Activated CD8-positive, alpha-beta memory T cell treated with anti-CD3 and anti-CD28 coated beads, Interleukin-2, amount 50 U/mL, for 4 hours (primary cell): ENCODE results near the gene UBALD1.

Experiments used
- DNase-seq: peaks from one replicate; pipeline ENCODE4 v3.0.0-alpha.2; 2020

Gene UBALD1

DNA sequence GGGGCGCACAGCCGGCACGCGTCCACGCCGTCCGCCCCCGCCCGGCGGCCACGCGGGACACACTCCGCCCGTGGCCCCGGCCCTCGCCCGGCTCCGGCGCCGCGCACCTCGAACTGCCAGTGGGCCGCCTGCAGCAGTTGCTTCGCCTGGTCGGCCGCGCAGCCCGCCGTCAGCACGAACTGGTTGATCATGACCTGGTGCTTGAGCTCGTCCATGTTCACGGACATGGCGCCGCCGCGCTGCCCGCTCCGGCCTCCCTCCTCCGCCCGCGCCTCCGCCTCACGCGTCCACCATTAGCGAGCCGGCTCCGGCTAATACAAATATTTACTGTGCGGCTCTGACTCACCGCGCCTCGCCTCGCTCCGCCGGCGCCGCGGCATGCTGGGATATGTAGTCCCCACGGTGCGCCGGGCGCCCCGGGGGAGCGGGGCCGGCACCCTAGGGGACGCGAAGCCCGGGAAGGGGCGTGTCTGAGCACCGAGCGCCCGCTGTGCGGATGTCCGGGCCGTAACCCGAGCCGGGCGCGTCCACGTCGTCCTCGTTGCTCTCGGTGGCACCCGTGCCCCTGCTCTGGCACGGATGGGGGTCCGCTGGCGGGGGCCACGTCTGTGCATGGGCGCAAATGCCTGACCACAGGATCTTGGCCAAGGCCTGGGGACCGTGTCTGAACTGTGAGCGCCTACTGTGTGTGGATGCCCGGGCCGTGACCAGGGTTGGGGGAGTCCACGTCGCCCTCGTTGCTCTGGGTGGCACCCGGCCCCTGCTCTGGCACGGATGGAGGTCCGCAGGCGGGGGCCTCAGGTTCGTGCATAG lies at the start of gene UBALD1:
Gene UBALD1 (minus strand): TSS at position 318 of the 813 bp plus-strand sequence. CDS start 91 bp downstream, at position 227.
- peak; percentile 80 for DNase-seq

DNA sequence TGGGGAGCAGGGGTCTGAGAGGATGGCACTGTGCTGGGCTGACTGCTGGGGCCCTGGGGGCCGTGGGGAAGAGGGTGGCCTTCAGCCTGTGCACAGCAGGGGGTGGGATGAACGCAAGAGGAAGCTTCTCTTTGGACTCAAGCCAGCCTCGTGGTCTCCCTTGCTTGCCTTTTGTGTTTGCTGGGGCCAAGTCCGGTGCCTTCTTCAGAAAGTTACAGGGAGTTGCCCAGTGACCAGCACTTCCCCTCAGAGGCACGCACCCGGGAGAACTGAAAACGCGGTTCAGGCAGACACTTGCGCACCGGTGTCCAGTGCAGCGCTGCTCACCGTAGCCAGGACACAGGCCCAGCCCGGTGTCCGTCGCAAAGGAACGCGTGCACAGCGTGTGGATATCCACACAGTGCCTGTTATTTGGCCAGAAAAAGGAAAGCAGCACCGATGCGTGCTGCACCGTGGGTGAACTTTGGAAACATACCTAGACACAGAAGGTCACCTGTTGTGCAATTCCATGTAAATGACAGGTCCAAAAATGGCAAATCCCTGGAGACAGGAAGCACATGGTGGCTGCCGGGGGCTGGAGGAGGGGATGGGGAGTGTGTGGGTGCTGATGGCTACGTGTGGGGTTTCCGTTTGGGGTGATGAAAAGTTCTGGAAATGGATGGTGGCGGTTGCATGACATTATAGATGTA lies 49.2 kb upstream of the UBALD1 start:
- no peak for DNase-seq

DNA sequence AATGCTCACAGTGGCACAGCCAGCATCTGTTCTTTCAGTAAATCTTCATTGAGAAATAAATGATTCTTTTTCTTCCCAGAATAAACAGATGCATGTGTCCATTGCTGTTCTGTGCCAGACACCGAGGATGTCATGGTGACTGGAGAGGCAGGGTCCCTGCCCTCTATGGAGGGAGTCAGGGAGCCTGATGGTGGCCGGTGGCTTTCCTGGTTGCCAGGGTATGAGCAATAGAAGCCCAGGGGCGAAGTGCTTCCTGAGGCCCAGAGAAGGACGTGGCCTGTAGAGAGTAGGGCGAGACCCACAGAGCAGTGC lies 48.7 kb upstream of the UBALD1 start:
- no peak for DNase-seq

DNA sequence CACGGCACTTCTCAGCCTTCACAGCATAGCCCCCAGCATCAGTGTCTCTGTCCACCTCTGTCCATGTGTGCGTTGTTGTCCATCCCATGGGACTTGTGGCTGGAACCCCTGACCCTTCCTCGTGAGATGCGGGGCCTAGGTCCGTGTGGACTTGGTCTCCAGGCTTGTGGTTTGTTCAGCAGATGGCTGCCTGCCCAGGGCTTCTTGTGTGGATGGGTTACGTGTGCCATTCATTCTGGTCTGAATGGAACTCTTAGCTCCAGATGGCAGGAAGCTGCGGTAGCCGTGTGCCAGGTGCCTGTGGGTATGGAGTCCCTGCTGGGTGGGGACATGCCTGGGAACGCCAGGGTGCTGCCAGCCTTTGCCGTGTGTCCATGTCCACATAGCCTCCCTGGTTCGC lies 47.0 kb upstream of the UBALD1 start:
- DNase-seq = no peak

DNA sequence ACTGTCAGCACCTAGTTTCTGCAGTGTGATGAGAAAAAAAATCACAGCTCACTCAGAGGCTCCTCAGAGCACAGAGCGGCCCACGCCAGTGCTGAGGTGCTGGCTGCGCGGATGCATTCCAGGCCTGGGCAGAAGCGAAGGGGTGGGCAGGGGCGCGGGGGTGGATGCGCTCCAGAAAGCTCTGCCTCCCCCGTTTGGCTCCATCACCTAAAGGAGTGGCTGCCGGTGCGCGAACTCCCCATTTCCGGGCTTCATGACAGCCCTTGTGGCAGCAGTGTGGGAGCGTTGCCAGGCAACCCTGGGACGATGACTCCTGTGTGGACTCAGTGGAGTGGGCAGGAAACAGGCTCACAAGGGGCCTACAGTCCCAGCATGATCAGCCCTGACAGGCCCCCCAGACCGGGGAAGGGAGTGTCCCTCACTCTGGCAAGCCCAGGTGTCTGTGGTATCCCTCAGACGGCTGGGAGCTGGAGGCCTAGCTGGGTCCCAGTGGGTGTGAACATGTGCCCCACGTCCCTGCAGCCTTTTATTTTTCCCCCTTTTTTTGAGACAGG lies 45.8 kb upstream of the UBALD1 start:
- DNase-seq = peak; percentile 87

DNA sequence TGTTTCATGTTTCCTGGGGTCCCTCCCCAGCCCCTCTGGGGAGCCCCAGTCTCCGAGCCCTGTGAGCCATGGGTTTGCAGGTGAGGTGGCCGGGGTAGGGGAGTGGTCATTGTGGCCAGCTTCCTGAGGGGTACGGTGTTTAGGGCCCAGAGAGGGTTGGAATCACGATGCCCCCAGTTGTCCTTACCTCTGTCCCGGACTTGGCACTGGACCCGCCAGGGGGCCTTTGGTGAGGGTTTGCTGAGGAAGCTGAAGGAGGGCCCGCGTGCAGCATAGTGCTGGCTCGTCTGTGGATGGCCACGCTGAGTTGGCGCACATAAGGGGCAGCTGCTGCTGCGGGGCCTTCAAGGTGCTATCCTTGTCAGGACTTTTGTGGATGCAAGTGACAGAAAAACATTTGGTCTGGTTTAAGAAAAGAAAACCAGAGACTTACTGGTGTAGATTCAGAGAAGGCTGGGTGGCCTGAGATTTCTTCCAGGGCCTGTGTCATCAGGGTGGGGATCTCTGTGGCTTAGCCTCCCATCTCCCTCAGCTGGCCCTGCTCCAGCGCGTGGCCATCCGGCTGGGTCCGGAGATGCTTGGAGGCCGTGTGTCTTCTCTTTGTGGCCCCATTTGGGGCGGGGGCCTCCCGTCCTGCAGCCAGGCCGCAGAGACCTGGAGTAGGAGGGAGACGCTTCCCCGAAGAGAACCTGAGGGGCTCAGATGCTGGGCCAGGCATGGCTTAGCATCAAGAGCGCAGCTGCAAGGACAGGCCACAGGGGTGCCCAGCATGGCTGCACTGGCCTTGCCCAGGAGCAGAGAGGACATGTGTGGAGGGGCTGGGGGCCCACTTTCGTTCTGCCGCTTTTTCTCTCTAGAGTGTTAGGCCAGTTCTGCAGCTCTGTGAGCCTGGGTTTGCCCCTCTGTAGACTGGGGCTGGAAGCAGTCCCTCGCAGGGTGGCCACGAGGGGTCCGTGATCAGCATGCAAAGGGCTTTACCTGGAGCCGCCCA lies 45.0 kb upstream of the UBALD1 start:
- DNase-seq = no peak

DNA sequence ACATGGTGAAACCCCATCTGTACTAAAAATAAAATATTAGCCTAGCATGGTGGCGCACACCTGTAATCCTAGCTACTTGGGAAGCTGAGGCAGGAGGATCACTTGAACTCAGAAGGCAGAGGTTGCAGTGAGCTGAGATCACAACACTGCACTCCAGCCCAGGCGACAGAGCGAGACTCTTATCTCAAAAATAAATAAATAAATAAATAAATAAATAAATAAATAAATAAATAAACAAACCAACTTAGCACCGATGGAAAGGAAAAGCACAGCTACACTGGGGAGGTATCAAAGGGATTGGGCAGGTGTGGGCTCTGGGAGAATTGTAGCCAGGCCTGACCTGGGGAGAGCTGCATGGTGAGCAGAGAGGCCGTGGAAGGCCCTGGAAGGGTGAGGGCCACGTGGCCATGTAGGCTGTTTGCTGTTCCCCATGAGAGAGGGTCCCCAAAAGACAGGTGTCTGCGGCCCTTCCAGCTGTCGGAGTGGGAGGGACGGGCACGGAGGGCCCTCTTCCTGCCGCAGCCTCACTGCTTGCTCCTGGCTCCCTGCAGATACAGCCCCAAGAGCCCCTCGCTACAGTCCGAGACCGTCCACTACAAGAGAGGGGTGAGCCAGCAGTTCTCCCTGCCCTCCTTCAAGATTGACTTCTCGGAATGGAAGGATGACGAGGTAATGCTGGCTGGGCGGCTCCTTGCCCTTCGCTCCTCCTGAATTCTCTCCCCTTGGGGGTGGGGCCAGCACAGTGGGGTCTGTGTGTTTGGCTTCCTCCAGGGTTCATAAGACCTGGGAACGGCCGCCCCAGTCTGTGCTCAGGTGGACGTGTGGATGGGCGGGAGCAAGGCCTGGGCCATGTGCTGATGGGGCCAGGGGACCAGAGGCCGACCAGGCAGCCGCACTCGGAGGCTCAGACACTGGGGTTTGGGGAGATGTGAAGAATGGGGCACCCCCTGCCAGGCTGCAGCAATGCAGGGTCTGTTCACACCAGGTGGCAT lies 42.3 kb upstream of the UBALD1 start:
- DNase-seq = no peak

DNA sequence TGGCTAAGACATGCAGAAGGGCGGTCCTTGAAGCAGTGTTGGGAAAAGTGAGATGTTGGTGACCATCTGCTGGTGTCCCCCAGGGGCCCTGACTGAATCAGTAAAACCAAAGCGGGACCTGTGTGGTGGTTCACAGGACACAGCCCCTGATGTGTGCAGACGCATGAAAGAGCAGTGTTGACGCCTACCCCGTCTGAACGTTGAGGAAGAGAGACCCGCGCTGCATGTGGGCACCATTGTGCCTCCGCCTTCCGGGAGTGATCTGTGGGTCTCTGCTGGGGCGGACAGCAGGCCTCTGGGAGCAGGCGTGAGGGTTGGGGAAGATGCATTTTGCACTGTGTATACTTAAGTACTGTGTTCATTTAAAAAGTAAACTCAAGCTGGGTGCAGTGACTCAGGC lies 41.5 kb upstream of the UBALD1 start:
- DNase-seq = no peak

DNA sequence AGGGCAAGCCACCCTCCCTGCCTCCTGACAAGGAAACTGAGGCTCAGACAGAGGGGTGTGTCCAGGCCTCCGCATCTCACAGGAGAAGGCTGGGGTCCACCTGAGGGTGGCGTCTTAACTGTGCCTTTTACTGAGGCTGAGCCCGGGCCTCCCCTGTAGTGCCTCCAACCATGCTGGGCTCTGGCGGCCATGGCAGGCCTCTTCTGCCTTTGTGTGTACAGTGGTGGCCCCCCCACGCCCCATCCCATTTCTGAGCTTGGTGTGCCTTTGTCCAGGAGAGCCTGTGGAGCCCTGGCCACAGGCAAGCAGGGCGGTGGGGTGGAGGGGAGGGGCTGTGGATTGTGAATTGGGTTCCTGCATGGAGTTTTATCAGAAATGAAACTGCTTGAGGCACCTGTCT lies 41.1 kb upstream of the UBALD1 start:
- DNase-seq = no peak

DNA sequence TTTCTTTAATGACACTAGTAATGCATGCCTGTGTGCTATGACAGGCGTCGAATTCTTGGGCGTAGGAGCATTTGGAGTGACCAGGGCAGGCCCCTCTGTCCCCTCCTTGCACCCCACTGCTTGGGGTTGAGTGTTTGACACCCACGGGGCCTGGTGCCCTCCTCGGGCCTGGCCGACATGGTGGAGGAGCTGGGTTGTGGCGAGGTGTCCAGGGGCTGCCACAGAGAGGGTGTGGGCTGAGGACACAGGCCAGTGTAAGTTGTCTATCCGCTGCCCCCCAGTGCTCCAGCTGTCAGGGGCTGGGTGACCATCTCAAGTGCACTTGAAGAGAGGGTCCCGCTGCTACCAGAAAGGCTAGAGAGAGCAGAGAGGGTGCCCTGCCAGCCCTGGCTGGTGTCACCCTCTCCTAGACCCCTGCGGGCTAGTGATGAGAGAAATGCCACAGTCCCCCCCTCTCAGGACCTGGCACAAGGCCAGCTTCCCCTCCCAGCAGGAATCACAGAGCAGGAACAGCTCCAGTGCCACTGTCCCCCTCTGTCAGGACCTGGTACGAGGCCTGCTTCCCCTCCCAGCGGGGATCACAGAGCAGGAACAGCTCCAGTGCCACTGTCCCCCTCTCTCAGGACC lies 40.4 kb upstream of the UBALD1 start:
- DNase-seq = no peak

DNA sequence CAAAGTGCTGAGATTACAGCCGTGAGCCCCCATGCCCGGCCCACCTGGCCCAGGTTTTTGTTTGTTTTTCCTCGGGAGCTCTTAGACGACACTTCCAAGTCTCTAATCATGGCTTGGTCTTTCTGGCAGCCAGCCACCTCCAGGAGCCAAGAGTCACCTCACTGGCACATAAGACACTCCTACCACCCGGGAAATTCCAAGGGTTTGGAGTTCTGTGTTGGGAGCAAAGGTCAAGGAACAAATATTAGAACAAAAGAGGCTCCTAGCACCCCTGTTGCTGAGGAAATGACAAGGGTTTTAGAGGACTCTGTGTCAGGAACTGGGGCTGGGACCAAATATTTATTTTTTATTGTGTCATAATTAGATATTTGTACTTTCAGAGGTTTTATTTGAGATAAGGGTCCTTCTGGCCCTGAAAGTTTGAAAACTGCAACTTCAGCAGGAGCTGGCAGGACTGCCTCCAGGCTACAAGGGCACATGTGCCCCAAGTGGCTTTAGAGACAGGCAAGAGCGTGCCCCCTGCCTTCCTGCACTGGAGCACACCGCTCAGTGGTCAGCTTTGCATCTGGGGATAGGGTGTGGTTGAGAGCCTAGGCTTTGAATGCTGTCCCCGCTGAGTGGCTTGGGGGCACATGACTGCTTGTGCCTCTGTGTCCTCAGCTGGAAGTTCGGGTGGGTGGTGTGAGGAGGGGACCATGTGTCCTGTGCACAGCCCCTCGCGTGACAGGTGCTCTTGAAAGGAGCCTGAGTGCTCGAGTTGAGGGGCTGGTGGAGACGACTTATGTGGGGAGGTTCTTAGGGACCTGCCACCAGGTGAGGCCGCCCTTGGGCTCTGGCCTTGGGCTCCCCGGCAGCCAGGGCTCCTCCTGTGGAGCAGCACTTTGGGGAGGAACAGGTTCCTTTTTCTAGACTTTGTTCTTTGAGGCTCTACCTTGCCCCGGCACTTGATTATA lies 39.6 kb upstream of the UBALD1 start:
- no peak for DNase-seq

DNA sequence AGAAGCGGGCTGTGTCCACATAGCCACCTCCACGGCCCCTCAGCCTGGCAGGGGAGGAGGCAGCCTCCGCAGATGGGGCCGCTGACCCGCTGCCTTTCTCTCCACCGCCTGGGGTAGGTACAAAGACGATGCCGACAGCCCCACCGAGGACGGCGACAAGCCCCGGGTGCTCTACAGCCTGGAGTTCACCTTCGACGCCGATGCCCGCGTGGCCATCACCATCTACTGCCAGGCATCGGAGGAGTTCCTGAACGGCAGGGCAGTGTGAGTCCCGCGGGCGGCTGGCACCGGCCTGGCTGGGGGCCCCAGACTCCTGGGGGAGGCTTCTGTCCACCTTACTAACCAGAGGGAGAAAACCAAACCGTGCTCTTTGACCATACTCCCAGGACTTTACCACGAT lies 37.9 kb upstream of the UBALD1 start:
- DNase-seq = no peak

DNA sequence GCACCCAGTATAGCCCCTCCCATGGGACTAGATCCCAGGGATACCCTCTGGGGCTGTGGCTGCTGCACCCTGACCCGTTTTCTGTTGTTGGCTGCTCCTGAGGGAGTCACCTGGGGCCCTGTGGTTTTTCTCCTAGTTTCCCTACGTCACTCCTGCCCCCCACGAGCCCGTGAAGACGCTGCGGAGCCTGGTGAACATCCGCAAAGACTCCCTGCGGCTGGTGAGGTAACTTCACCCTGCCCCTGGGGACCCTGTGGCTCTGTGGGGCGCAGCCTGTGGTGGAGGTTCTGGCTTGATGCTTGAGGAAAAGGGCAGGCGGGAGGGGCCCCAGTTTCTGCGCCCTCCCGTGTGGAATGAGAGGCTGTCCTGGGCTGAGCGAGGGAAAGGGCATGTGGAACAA lies 37.1 kb upstream of the UBALD1 start:
- no peak for DNase-seq

DNA sequence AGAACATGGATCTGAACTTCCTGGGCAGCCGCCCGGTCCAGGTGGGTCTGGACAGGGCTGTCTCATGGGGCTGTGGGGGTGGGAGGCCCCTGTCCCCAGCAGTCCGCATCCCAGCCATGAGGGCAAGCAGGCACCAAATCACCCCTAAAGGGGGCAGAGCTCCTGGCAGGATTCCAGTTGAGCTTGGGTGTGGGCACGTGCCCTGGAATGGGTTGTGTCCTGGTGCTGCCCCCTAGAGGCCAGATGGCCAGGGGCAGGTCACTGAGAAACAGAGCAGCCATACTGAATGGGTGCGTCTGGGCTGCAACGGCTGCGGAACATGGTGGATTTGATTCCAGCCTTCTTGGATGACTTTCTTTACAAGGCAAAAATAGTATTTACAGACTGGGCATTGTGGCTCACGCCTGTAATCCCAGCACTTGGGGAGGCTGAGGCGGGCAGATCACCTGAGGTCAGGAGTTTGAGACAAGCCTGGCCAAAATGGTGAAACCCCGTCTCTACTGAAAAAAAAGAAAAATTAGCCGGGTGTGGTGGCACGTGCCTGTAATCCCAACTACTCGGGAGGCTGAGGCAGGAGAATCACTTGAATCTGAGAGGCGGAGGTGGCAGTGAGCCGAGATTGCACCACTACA lies 35.9 kb upstream of the UBALD1 start:
- DNase-seq = peak; percentile 74

DNA sequence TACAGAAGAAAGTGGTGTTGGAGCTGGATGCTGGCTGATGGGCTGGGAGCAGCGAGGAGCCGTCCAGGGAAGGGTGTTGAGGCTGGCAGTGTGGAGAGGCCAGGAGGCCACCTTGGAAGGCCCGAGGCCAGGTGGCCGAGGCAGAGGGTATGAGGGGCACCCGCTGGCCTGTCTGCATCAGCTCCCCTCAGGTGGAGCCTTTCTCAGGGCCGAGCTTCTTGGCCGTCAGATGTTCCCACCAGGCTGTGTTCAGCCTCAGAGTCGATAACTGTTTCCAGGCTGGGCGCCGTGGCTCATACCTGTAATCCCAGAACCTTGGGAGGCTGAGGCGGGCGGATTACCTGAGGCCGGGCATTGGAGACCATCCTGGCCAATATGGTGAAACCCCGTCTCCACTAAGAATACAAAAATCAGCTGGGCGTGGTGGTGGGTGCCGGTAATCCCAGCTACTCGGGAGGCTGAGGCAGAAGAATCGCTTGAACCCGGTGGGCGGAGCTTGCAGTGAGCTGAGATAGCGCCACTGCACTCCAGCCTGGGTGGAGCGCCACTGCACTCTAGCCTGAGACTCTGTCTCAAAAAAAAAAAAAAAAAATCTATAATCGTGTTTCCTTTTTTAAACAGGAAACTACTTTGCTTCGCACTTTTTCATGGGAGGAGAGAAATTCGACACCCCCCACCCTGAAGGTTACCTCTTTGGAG lies 35.2 kb upstream of the UBALD1 start:
- DNase-seq = no peak

DNA sequence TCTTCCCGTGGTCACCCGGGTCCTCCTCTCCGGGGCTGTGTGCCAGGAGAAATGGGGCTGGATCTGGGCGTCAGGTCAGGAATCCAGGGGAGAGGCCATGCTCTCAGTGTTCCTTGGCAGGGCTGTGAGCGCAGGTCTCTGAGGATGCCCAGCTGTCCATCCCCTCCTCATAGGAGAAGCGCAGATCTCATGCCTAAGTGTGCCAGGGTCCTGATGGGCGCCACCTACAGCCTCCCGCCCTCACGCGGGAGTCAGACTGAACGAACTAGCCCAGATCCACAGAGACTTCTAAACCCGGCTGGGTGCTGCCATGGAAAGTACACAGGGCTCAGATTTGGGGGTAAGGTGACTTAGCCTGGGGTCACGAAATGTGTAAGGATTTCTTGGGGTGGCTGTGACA lies 34.2 kb upstream of the UBALD1 start:
- no peak for DNase-seq

DNA sequence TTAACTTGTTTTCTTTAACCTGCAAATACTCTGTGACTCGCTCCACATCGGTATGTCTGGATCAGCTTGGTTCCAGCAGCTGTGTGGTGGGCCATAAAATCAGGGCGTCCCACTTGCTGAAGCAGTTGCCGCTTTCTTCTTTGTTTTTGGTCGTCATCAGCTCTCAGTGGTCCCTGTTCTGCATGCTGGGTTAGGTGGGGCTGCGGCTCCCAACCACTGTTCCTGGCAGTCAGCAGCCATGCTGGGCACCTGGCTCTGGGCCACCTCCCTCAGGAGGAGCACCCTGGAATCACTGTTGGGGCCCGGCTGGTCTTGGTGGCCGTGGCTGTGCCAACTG lies 32.9 kb upstream of the UBALD1 start:
- no peak for DNase-seq

DNA sequence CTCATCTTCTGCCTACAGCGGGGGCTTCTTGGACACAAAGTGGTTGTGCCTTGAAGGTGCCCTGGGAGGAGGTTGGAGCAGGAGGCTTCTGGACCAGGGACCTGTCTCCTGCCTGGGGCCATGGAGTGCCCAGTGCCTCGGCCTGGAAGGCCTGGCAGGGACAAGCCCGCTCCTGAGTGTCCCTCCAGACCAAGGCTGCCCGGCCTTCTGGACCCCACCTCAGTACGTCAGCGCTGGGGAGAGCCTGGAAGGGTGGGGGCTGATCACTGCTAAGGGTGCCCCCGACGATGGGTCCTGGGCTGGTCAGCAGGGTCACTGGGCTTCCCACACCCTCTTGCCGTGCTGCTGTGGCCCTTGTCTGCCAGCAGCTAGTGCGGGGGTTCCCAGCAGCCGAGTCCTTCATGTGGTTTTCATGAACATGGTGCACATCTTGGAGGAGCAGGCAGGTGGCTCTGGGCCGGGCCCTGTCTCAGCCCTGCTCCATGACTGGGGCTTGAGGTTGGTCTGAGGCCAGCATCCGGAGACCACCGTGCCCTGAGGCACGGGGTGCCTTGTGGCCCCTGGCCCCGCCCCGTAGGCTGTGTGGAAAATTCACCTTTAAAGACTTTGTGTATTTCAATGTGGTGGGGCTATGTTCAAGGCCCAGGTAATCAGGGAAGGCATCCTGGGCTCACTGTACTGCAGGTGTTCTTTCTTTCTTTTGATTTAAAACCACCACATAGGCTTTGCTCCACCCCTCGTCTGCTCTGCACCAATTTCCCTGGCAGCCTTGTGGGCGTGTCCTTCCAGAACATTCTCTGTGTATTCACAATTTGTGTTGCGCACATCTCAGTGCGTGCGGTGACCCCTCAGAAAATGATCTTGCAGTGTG lies 32.3 kb upstream of the UBALD1 start:
- DNase-seq = no peak
